ENCODE data around the gene SANBR. TPM values are rescaled to one million over a fixed set of nuclear protein-coding genes. Genes with fewer than 3 reads are reported as not detected.
"Not testable (repeated sequence)": the region's sequence is repeated elsewhere in the genome, so short reads cannot be mapped to it uniquely, and the experiment has no call there.

SANBR gene
- total RNA-seq = 13.8 and 18.7 TPM in 2 replicates

DNA sequence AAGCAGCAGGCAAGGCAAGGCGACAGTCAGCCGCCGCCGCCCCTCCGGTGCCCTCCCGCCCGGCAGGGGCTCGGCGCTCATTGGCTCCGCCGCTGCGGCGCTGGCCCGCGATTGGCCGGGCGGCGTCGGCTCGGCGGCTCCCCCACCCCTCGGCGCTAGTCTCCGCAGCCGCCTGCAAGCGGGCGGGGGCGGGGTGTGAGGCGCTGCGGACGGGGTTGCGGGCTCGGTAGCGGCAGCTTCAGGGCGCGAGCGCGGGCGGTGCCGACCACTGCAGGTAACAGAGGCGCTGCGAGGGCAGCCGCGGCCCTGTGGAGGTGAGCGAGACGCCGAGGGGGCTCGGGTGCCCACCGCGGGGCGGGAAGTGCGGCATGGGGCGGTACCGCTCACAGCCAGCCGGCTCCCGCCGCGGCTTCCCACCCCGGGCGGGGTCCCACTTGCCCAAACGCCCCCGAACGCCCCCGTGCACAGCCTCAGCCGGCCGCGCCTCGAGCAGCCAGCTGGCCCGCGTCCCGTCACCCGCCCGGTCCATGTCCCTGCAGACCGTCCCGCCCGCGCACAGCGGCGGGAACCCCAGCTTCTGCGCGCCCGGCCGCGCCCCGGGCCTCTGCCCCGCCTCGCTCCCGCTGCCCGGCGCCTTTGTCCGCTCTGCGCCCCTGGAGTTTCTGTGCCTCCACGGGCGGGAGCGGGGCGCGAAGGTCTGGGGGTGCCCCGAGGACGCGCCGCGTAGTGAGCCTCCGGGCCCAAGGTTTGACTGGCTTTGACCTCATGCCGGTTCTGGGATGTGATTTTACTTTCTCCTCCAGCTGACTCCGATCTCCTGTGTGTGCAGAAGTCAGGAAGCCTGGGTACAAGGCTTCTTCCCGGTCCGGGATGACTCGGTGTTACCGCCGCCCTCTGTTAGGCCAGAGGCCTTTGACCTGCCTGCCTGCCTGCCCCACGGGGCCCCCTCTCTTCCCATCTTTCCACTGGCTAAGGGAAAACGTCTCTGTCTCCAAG lies at the start of gene SANBR:
Gene SANBR (plus strand): TSS at position 158 of the 996 bp plus-strand sequence. CDS start 4,480 bp downstream, outside the sequence.
- peak; percentile 26 for DNase-seq (ENCODE audit: low read depth, low spot score)

DNA sequence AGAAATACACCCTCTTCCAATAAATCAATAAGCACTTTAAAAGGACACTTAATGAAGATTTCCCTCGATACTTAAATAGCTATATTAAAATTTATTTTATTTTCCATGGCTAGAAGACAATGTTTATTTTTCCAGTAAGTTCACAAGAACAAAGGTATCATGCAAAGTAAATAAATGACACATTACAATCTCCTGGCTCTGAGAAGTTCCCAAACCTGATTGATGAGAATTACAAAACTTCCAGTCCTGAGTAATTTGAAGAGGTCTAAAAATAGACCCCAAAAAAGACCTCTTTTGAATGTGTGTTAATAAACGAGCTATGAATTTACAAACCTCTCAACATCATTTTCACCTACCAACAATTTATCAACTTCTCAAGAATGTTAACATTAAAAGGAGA lies 49.7 kb upstream of the SANBR start:
- DNase-seq (ENCODE audit: low read depth, low spot score) = no peak

DNA sequence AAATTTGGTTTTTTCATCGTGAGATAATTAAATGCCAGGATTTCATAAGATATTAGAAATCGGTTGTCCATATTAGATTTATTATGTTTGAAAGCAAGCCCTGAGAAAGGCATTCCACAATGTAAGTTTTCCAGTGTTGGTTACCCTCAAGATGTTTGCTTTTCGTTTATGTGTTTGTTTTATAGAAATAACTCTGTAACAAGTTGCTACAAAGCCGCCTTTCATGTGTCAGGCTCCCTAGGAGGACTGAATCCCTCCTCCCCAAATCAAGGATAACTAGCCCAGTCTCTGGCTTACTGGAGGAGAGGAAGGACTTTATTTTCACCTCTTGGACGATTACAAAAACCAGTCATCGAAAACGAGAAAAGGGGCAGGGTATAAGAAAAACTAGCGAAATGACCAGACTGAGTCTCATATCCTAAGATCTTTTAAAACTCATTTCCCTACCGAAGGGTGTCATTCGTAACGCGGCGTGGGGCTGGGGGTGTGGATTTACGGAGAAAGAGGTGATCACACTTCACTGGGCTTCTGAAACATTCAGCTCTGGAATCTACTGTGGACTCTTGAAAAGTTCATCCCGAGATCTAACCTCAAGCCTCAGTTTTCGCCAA lies 49.2 kb upstream of the SANBR start:
- DNase-seq (ENCODE audit: low read depth, low spot score) = no peak

DNA sequence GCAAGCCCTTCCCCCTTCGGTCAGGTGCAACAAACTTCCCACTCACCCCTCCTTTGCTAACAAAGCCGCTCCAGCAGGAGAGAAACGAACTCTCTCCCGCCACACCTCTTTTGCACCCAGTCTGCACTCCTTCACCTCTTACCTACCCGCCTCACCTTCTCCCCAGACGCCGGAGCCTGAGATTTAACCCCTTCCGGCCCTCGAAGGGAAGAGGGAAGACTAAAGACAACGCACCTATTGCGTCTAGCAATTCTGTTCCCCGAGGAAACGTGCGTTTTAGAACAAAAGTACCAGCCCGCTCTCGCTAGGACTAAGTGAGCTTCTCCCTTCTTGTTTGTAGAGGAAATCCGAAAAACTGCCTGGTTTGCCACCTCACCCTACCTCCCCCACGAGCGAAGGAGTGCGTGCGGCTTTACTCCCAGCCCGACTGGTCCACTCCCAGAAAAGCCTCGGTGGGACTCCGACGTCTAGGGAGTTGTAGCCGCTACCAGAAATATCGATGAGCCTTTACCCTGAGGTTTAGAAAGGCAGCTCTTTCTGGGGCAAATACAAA lies 48.6 kb upstream of the SANBR start:
- peak; percentile 32 for DNase-seq (ENCODE audit: low read depth, low spot score)

DNA sequence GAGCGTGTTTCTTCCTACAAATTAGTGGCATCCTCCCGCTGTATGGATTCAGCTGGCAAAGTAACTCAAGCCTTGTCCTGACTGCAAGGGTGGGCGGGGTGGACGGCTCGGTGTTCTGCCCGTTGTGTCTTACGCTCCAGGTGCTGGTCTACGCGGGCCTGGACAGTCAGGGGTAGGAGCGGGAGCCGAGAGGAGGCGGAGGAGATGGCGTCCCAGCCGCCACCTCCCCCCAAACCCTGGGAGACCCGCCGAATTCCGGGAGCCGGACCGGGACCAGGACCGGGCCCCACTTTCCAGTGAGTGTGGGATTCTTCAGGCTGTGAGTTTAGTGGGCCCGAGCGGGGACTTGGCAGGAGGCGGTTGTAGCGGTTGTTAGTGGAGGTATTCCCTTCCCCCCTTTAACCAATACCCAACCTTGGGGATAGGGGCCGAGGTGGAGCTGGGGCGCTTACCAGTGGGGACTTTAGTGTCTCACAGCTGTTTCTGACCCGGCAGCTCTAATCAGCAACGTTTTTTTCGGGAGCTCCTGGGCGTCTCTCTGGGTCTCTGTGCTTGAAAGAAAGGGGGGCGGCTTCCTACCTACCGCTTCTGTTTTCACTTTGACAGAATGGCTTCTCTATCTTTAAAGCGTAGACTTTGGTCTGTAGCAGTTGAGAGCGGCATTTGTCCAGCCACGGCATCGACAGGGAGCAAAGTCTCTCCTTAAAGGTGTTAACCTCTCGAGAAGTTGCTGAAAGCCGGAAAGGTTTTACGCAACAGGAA lies 47.9 kb upstream of the SANBR start, which contains the start of the genes PEX13 and PUS10:
Gene PEX13 (plus strand): TSS at position 165 of the 762 bp plus-strand sequence. CDS start 40 bp downstream, at position 205.
Gene PUS10 (minus strand): TSS at position 700 of the 762 bp plus-strand sequence. CDS start 6,365 bp downstream, outside the sequence.
- peak; percentile 19 for DNase-seq (ENCODE audit: low read depth, low spot score)

DNA sequence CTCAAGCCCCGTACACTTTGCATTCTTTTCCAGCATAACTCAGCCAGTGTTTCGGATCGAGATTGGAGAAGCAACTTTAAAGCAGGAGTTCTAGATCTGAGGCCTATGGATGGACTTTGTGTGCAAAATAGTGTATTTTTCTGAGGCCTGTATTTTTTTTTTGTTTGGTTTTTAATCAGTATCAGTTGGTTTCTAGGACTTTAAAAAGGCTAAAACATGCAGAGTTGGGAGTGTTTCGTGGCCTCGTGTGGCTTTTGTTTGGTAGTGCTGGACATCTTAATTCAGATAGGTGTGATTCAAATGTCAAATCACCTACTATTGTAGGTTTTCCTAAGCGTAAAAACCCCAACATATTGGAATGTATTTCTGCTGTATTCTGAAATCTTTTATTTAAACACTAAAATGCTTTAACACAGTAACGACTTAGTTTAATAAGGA lies 47.3 kb upstream of the SANBR start:
- peak; percentile 27 for DNase-seq (ENCODE audit: low read depth, low spot score)

DNA sequence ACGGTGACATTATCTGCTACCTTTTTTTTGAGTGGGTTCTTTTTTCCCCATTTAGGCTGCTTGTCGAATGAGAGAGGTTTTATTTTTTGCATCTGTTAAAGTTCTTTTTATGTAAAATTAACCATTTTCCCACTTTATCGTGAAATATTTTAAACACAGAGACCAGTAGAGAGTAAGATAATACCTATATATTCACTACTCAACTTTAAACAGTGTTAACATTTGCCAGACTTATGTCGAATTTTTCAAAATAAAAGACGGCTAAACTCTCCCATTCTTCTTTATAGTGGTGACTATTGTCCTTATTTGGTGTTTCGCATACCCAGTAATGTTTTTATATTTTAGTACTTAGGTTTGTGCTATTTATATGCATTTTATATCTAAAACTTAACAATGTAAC lies 46.9 kb upstream of the SANBR start:
- DNase-seq (ENCODE audit: low read depth, low spot score) = no peak

DNA sequence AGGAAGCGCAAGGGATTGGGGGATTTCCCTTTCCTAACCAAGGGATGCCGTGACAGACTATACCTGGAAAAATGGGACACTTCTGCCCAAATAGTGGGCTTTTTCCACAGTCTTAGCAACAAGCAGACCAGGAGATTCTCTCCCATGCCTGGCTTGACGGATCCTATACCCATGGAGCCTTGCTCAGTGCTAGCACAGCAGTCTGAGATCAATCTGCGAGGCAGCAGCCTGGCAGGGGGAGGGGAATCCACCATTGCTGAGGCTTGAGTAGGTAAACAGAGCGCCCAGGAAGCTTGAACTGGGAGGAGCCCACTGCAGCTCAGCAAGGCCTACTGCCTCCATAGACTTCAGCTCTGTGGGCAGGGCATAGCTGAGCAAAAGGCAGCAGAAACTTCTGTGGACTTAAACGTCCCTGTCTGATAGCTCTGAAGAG lies 44.4 kb upstream of the SANBR start:
- no peak for DNase-seq (ENCODE audit: low read depth, low spot score)

DNA sequence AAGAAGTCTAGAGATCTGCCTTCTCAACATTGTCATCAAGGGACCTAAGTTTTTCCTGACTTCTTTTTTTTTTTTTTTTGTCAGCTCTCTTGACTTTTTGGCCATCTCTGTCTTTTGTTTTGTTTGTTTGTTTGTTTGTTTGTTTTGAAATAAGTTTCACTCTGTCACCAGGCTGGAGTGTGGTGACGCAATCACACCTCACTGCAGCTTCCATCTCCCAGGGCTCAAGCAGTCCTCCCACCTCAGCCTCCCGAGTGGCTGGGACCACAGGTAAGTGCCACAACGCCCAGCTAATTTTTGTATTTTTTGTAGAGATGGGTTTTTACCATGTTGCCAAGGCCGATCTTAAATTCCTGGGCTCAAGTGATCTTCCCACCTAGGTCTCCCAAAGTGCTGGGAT lies 42.0 kb upstream of the SANBR start:
- no peak for DNase-seq (ENCODE audit: low read depth, low spot score)

DNA sequence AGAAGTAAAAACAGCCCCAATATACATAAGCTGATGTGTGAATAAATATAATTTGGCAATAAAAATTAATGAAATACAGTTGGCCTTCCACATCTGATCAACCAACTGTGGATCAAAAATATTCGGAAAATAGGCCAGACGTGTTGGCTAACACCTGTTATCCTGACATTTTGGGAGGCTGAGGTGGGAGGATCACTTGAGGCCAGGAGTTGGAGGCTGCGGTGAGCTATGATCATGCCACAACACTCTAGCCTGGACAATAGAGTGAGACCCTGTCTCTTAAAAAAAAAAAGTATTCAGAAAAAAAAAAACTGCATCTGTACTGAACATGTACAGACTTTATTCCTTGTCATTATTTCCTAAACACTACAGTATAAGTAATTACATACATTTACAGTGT lies 36.1 kb upstream of the SANBR start:
- DNase-seq (ENCODE audit: low read depth, low spot score) = no peak

DNA sequence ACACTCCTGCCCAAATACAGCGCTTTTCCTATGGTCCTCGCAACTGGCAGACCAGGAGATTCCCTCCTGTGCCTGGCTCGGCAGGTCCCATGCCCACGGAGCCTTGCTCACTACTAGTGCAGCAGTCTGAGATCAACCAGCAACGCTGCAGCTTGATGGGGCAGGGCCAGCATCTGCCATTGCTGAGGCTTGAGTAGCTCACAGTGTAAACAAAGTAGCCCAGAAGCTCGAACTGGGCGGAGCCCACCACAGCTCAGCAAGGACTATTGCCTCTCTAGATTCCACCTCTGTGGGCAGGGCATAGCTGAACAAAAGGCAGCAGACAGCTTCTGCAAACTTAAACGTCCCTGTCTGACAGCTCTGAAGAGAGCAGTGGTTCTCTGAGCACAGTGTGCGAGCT lies 31.1 kb upstream of the SANBR start:
- not testable (repeated sequence) for DNase-seq (ENCODE audit: low read depth, low spot score)

DNA sequence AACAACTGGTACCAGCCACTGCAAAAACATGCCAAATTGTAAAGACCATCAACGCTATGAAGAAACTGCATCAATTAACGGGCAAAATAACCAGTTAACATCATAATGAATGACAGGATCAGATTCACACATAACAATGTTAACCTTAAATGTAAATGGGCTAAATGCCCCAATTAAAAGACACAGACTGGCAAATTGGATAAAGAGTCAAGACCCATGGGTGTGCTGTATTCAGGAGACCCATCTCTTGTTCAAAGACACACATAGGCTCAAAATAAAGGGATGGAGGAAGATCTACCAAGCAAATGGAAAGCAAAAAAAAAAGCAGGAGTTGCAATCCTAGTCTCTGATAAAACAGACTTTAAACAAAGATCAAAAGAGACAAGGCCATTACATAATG lies 29.0 kb upstream of the SANBR start:
- not testable (repeated sequence) for DNase-seq (ENCODE audit: low read depth, low spot score)

DNA sequence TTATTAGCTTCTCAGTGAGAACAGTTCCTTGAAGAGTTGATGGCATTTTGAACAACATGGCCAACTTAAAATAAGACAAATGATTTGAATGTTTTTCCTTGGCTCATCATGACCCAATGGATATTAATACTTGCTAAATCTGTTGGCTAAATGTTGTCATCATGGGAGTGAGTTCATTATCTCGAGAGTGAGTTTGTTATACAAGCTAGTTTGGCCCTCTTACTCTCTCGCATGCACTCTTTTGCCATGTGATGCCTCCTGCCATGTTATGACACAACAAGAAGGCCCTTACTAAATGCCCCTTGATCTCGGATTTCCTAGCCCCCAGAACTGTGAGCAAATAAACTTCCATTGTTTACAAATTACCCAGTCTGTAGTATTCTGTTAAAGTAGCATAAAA lies 22.9 kb upstream of the SANBR start:
- DNase-seq (ENCODE audit: low read depth, low spot score) = no peak

DNA sequence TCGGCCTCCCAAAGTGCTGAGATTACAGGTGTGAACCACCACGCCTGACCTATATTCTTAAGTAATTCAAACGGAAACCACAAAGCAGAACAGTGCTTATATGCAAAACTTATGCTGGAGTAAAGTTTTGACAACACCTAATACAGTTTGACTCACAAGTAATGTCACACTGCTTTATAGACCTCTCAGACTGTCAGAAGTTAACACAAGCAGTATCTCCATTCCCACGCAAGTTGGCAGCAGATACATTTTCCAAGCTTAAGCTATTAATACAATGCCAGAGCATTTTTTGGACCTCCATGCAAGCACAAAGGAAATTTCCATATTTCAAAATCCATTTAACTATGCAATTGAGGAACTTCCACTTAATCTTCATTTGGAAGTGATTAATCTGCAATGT lies 21.0 kb upstream of the SANBR start:
- DNase-seq (ENCODE audit: low read depth, low spot score) = no peak

DNA sequence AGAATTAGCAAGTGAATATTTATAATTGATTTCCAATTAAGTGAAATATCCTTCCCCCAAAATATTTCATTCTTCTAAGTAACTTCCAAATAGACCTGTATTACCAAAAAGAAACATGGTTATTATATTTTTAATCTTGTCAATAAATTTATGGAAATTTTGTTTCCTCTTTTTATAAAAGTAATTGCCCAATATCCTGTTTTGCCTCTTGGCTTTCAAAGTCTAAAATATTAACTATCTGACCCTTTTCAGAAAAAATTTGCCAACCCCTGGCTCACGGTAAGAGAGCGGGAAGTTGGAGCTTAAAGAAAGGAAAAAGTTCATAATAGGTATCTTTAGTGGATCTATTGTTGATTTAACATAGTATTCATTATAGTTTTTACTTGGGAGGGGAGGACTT lies 20.4 kb upstream of the SANBR start:
- no peak for DNase-seq (ENCODE audit: low read depth, low spot score)

DNA sequence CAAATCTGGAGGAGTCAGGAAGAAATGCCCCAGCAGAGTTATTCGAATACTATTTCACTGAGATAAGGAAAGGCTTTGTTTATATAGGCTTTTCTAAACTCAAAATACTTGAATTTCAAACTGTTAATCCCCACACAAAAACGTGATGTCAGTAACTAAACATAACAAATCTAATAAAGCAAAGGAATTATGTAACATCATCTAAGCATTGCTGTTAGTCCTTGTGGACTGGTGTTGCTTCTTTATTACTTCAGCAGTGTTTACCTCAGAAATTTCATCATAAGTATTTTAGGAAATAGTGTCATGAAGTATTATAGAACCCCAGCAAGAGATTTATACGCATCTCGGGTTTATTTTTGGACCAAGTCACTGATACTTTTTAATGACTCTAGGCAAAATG lies 19.7 kb upstream of the SANBR start:
- DNase-seq (ENCODE audit: low read depth, low spot score) = no peak

DNA sequence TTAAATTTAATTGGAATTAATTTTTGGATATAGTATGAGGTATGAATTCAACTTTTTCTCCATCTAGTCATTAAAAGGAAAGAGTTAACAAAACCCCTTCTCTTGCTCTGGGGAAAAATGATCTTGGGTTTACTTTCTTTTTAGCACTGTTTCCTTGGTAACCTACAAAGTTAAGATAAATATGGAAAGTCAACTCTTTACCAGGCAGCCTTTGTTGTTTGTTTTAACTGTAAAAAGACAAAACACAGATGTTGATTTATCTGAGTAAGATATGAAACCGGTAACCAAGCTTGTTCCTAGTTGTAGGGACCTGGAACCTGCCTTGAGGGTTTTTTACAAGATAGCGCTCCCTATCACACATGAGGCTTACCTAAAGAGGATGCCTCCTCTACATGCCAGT lies 10.1 kb upstream of the SANBR start:
- DNase-seq (ENCODE audit: low read depth, low spot score) = no peak

DNA sequence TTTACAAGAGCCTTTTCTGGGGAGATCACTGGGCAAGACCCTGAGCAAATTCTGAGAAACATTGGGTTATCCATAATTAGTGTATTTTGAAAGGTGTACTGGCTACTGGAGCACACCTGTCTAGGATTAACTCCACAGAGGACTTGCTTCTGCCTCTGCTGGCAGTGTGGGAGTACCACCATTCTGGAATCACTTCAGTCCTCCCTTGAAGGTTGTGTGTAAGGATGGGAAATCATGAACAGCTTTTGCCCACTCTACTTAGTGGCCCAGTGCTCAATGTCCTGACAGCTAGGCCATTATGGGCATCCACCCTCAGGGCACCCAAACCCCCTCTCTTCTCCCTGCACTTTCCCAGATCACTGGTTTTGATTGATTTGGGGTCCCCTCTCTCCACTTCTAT lies 8.1 kb upstream of the SANBR start:
- no peak for DNase-seq (ENCODE audit: low read depth, low spot score)

DNA sequence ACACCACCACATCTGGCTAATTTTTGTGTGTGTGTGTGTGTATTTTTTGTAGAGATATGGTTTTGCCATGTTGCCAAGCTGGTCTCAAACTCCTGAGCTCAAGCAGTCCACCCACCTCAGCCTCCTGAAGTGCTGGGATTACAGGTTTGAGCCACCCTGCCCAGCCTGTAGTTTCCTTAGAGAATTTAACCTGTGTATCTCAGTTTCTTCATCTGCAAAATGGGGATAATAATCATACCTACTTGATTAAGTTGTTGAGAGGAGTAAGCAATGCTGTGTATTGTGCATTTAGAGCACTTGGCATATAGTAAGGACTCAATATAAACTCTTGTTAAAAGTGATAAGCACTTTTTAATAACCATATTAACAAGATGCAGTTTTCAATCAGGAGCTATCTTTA lies 6.3 kb upstream of the SANBR start:
- DNase-seq (ENCODE audit: low read depth, low spot score) = no peak

DNA sequence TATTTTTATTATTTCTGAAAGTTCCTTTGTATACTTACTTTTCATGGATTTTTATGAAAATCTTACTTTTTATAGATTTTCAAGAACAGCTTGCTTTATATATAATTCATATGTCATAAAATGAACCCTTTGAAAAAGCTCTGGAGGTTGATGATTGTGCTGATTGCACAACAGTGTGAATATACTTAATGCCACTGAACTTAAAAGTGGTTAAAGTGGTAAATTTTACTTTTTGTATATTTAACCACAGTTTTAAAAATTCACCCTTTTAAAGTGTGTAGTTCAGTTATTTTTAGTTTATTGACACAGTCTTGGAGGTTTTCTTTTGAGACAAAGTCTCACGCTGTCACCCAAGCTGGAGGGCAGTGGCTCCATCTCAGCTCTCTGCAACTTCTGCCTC lies 8.4 kb downstream of the SANBR start:
- DNase-seq (ENCODE audit: low read depth, low spot score) = no peak

DNA sequence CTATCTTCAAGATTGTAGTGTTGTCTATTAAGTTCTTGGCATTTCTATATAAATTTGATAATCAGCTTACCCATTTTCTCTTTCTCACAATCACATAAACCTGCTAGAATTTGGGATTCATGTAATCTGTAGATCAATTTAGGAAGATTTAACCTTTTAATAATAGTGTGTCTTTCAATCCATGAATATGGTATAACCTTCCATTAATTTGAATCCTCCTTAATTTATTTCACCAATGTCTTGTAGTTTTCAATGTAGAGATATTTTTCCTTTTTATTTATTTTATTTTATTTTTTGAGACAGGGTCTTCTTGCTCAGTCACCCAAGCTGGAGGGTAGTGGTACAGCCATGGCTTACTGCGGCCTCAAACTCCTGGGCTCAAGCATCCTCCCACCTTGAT lies 20.2 kb downstream of the SANBR start:
- no peak for DNase-seq (ENCODE audit: low read depth, low spot score)

All from pulmonary artery endothelial cell (primary cell).